GM19324 (cell line): ENCODE results near the gene DMD.

Experiments
- ATAC-seq: cut with Tn5 transposase; IDR thresholded peaks from one replicate; pipeline ENCODE4 v1.9.1; 2021; ENCODE audit warnings: mild to moderate bottlenecking, moderate library complexity; ENCODE audit not compliant: unreplicated experiment, low FRiP score

Gene DMD

DNA sequence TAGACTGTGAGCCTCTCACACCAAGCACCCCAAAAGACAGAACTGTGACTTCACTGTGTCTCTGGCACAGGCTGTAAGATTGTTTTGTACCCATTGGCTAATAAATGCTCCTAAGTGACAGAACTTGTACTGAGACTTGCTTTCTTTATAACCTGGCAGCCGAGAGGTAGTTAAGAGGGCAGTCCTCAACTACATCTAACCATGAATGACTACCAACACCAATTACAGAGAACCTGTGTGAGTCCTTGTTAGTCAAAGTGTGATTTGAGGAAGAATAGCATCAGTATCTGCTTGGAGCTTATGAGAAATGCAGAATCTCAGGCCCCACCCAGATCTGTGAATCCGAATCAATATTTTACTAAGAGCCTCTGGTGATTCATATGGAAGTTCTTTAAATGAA, 1985.5 kb downstream of the DMD start:
- ATAC-seq = no peak

DNA sequence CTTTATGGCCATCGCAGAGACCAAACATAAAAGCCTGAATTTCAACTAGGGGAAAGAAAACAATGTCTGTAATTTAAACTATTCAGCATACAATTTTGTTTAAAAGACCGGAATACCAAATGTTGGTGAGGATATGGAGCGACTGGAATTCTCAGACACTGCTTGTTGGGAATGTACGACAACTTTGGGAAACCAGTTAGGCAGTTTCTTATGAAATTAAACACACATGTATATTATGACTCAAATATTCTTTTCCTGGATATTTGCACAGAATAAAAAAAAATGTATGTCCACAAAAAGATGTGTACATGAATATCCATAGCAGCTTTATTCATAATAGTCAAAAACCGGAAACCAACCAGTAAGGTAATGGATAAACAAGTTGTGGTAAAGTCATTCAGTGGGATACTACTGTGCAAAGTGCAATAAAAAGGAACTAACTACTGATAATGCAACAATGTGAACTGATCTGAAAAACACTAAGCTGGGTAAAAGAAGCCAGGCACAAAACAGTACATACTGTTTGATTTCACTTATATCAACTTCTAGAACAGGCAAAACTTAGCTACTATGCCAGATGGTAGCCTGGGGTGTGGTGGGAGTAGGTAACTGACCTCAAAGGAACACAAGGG, 1986.9 kb downstream of the DMD start:
- ATAC-seq = no peak

DNA sequence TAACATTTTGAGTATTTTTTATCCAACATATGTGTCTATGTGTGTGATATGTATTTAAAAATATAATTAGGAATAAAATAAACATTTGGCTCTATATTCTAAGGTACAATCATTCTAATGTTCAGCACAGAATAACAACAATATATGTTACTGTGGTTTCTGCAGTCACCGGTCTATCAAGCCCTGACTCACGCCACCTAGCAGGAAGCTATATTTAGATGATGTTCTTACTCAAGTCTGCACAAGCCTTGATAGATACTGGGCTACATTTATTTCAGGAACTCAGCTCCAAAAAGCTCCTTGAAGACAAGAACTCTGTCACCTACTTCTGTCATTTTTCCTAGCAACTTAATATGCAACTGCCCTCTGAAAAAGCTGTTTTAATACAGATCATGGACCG, 1987.5 kb downstream of the DMD start:
- peak; percentile 44 for ATAC-seq

DNA sequence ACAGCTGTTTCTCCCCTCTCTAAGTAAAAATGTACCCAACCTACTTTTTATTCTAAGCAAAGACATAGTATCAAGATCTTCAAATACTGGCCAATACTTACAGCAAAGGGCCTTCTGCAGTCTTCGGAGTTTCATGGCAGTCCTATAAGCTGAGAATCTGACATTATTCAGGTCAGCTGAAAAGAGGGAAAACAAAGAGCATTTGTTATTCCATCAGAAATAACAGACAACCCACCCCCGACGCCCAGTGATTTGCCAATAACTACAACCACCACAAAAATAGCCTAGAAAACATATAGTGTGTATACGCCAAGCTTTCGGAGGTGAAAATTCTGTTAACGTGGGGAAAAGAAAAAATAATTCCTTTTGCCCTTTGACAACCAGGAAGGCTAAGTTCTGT, 1988.4 kb downstream of the DMD start:
- ATAC-seq = no peak

DNA sequence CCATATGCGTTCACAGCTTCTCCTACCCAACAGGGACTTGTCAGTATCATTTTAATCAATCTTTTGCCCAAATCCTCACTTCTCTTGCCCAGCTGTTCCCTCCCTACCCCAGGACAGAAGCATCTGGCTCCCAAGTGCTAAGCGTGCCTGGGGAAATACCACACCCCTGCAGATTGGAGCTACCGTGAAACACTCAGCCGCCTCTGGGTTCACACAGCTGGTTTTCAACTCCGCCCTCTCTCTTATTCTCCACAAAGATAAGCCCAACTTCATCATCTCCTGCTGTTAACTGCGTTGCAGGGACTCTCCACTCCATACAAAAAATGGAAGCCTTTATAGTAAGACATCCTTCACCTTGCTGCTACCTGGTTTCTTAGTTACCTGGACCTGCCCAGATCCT, 1992.2 kb downstream of the DMD start:
- ATAC-seq = no peak

DNA sequence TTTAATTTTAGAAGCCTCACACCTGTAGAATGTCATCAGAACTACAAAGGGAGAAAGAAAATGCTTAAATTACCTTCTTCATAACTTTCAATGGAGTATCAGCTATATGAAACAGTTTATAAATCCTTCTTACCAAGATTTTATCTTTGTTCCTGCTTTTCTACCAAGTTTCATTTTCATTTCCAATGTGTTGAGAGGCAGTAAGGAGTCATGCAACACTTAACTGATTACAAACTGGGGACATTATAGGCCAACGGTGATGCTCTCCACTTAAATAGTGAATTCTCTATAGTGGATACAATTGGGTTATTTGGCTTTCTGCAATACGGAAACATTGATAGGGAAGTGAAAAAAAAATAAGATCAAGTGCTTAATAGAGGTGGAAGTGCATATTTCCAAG, 1994.3 kb downstream of the DMD start:
- ATAC-seq = no peak

DNA sequence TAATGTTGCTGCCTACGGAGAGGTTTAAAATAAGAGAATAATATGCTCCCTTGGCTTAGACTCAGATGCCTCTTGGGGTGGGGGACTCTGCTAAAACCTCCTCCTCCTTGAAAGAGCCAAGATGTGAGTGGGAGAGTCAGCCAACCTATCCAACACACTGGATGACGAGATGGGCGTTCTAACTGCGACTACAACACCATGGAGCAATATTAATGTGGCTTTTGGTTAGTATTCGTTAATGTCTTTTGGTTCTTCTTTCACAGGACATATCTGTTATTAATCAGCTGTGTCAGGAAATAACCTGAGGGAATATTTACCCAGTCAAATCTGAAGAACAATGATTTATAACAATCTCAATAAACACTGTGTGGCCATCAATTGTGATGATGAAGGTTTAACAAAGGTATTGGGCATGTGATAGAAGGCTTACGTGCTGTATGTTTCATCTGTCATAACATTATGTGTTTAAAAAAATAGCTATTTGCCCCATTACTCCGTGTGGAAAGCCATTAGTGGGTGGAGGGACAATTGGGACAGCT, 1996.0 kb downstream of the DMD start:
- ATAC-seq = no peak

DNA sequence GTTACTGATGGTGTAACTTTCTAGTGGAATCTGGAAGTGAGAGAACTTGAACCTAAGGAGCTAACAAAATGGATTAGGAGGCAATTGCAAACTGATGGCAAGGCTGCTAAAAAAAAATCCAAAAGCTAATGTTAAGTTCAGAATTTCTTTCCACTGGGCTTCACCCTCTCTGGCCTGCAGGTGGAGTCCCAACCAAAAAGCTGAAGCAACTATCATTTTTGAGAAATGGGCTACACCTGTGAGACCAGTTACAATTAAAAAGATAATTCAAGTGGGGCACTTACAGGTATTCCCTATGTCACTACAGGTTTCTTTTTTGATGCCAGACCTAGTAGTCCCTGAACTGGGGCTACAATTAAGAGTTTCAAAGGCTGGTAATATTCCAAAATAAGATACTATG, 1997.4 kb downstream of the DMD start:
- no peak for ATAC-seq

DNA sequence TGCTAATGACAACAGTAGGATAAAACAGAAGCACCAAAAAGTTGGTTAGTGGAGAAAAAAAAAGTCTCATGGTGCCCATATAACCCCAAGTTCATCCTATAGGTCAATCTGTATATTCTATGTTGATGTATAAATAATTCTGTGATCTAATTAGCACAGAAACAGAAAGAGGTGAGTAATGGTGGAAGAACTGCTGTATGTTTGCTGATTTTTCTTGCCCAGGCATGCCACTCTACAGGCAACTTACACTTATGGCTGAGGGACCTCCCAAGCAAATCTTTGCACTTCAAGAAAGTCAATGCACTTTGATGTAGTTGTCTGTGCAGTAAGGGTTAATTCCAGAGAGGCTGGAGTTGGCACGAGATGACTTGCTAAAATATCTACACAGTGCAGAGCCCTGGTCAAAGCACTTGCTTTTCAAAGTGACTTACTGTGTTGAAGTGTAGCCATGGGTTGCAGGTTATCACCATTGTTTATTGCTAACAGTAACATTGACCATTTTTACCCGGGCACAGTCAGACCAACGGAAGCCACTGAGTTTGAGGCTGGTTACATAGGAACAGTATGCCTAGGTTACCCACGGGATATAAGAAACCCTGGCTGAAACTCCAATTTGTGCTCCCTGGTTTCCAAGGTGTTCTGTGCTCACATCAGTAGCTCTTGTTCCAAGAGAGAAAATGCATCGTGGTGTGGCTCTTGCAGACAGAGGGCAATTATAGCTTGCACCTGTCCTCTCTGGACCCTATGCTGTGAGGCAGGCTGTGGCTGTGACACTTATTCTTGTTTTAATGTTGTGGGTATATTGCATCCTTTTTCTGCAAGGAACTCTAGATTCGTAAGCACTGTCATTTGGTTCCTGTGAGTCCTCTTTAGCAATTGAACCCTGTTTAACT, 1998.2 kb downstream of the DMD start:
- no peak for ATAC-seq

DNA sequence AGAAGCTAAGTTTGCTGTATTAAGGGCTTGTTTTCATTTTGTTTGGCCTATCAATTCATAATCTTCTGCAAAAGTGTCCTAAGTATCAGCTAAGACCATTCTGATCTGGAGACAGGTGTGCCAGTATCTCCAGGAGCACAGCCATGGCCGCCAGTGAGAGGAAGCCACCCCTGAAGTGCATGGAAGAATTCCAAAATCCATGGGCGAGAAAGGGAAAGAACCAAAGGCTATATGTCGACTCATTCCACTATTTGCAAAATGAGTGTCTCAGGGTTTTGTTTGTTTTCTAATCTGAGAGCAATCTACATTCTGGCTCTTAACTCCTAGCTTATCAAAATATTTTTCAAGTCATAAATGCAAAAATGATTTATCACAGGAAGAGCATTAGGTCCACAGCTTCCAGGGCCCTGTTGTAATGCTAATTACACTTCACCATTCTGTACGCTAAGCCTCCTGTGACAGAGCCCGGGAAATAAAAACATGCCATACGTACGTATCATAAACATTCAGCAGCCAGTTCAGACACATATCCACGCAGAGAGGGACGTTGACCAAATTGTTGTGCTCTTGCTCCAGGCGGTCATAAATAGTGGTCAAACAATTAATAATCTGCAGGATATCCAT, 2002.2 kb downstream of the DMD start:
- ATAC-seq = no peak

DNA sequence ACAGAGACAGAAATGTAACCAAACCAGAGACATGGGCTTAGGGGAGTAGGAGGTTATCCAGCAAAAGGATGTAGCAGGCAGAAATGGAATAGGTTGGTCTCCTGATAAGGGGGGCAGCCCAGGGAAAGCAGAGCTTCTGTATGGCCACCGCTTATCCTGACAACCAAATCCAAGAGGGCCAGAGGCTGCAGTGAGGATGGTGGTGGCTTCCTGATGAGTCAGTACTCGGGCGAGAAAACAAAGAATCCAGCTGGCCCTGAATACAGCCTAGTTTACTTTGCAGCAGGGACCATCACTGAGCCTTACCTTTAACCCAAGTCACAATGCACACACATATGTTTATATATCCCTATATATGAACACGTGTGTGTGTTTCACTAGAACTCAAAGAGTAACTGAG, 2009.8 kb downstream of the DMD start:
- ATAC-seq = no peak

DNA sequence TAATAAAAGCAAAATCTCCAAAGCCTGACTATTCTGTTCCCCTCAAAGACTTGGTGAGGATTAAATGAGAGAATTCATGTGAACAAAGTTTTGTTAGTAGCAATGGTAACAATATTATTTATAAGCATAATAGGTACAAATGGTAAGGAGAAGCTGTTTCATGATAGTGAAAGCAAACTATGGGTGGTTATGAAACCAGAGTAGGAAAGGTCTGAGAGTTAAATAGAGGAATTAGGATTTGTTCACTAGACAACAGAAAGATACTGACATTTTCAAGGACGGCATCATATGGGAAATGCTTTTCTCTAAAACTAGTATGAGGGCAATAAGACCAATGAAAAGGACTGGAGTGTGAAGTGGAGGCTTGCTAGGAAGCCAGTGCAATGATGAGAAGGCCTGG, 2010.9 kb downstream of the DMD start:
- ATAC-seq = no peak

DNA sequence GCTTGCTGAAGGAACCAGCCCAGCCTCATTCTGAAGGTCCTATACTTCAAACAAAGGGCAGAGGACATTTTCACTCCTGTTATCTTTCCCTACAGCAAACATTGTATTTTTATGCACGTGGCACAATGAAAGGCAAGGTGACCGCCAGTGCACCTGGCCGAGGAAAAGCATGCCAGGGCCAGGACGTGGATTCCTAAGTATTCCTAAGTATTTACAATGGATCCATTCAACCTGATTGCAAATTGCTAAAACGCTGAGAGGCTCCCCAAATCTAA, 2011.6 kb downstream of the DMD start:
- ATAC-seq = no peak

DNA sequence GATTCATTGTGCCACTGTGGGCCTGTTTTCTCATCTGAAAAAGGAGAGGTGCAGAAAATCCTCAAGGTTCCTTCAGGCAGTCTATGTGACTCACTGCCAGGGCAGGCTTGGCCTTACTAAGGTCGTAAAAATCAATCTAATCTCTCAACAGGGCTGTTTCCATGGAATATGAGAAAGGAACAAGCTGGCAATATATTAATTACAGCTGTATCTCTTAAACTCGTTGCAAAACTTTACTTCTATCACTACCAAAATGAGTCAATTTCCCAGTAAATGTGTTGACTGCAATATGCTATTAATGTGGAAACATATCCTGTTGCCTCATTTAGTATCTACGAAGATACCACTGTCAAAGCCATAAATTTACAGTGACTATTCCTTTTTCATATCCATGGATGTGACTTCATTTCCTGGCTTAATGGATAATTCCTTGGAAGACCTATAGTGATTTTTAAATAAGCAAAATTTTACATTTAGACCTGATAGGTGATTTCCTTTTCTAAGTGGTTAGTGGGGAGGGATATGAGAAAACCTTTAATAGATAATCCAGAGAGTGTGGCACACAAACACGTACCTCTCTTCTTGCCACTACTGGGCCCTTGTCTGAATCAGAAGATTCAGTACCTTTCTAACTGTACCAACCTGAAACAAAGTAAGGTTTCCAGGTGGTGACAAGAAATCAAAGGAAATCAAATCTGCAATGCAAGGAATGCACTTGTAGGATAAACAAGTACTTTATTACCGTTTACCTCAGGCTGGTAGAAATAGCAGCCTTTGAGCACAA, 2012.1 kb downstream of the DMD start:
- no peak for ATAC-seq

DNA sequence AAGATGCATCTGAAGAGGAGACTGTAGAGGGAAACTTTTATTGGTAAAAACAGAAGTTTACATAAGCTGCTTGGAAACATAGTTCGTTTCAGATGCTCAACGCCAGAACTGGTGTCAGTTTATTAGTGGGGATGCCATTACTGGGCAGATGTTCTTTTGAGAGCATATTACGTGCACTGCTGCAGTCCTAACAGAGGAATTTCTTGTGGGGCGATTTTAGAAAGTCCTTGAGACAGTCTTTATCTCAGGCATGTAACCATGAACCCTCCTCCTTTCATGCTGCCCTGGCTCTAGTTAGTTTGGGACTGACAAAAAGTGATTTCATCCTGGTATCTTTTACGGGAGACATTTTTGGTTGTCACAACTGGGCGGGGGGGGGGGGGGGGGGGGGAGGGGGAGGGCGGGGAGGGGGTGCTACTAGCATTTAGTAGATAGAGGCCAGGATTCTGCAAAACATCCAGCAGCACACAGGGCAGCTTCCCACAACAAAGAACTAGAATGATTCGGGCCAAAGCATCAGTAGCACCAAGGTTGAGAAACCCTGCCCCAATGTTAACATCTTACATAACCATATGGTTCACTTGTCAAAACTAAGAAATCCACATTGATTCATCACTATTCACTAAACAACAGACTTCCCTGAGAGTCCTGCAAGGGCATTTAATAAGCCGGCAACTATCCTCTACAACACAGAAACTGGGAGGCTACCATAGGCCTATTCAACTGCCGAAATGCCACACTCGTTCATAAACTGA, 2021.0 kb downstream of the DMD start:
- no peak for ATAC-seq

DNA sequence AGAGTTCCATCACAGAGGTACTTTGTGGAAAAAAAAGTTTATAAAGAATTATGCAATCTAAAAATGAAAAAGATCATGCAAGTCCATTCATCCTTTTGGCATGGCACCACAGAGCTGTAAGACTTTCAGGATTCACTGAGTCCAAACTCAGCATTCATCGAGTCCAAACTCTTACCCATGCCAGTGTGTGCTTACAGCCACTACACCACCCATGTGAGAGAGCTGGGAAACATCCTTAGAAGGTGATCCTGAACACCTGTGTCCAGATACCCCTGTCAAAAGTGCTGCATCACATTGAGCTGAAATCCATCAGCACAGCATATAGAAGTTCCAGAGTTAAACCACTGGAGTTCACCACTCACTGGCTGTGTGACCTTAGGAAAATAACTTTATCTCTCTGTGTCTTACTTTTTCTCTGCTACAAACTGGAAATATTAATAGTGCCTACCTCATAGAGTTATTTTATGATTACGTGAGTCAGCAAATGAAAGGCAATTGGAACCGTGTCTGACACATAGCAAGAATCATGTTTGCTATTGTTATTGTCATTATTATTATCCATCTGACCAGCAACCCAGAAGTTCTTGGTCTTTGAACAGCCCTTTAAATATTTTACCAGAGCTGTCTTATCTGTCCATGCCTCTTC, 2024.5 kb downstream of the DMD start:
- ATAC-seq = no peak

DNA sequence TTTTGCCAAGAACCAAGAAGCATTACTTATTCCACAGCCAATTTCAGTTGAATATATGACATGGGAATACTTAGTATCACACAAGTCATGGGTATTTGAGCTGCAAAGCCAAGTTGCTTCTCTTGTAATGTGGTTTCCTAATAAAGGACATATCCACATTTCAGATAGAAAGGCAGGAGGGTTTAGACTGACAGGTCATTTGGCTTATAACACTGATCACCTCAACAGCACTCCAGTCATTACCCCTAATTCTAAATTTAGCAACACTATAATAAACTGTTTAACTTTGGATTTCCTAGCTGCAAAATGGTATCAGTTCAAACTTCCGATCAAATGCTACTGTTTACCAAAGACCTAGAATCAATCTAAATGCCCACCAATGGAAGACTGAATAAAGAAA, 2025.5 kb downstream of the DMD start:
- ATAC-seq = no peak

DNA sequence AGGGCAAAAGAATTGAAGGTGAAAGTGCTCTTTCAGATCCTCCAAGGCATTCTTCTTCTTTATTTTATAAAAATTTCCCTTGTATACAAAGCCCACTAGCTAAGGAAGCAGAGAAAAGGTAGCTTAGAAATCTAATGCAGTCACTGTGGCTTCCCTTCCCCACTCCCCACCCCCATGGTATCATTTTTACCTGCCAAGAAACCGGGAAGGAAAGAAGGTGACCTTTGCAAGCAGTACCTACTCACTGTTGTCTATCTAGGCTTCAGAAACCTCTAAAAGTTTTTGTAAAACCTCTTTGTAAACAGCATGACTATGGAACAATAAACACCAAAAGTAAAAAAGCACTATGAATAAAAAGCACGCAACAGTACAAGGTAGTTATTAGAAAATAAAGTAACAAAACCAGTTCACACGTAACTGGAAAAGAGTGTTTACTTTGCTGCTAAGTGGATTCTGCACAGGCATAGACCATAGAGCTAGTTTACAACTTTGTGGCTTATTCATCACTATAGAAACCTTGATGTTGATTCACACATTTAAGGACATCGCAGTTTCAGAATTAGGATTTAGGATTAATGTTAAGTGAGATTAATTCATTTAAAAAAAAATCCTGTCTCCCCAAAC, 2029.9 kb downstream of the DMD start:
- no peak for ATAC-seq

DNA sequence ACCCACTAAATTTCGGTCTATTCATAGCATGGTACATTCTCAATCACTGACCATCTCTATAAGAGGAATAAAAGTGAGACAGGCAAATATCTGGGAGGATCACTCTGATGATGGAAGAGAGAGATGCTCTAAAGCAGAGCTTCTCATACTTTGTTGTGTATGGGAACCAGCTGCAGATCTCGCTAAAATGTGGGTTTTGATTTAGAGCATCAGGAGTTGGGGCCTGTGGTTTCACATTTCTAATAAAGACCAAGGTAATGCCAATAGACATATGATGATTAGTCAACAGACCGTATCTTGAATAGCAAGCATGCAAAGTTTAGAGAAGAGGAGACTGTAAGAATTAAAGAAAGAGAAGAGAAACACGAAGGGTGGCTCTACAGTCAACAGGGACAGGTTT, 2032.1 kb downstream of the DMD start:
- no peak for ATAC-seq
